Suprapubic skin (tissue), 4 donors: ENCODE results near the gene SMARCC1.

Experiments used
- CTCF ChIP-seq, 2 donors: fragments of 200-600 bp in 1 of 2; fragments of 450-650 bp in 1 of 2; sonication (generic) in 1 of 2; IDR thresholded peaks; one replicate each; pipeline ENCODE4 v1.5.1; 2016 to 2019; ENCODE audit warnings: antibody characterized with exemption in 2 of 2, mild to moderate bottlenecking in 1 of 2, moderate library complexity in 1 of 2
- EP300 ChIP-seq: sonication (generic); formaldehyde crosslinking; IDR thresholded peaks from one replicate; pipeline ENCODE4 v1.6.1; 2017; ENCODE audit warnings: antibody characterized with exemption
- POLR2A ChIP-seq, 2 donors: fragments of 450-650 bp; IDR thresholded peaks; one replicate each; pipeline ENCODE4 v1.6.1; 2017; ENCODE audit warnings: antibody characterized with exemption in 2 of 2, mild to moderate bottlenecking in 2 of 2, moderate library complexity in 2 of 2
- POLR2AphosphoS5 ChIP-seq, 3 donors: sonication (generic); formaldehyde crosslinking; IDR thresholded peaks; one replicate each; pipeline ENCODE4 v1.6.1; 2017; ENCODE audit warnings: antibody characterized with exemption in 3 of 3

DNA sequence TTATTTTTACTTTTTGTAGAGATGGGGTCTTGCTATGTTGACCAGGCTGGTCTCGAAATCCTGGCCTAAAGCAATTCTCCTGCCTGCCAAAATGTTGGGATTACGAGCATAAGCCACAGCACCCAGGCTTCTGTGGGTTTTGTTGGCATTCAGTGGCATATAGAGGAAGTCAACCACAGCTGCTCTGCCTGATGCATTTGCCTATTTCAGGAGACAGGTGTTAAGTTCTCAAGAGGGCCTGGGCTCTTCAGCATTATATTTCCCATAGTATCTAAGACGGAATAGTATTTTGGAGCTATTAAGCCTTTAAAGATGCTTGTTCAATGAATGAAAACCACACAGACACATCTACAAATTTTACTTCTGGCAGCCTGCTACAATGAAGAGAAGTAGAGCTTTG is 129.6 kb downstream of the SMARCC1 start:
- TF ChIP-seq POLR2A (IDR thresholded peaks at IDR 0.05) (no peak), CTCF (IDR thresholded peaks at IDR 0.05) (no peak), POLR2AphosphoS5 (IDR thresholded peaks at IDR 0.05) (no peak), EP300 (no peak)
